Activated CD4-positive, alpha-beta T cell treated with anti-CD3 and anti-CD28 coated beads, Interleukin-2, Interleukin-6, amounts not matched to agents 100 ng/mL and 50 ng/mL, durations not matched to agents 16 hours and 8 hours (primary cell): ENCODE results near the gene SPATA31A5.
"Not testable (repeated sequence)": the region's sequence is repeated elsewhere in the genome, so short reads cannot be mapped to it uniquely, and the experiment has no call there.

Source experiments
- DNase-seq: peaks from one replicate; pipeline ENCODE4 v3.0.0-alpha.2; 2020

SPATA31A5 gene

GRCh38 chr9:60914107-60914506, at the start of gene SPATA31A5:
TSS of gene SPATA31A5 (plus strand) at chr9:60914407. CDS start at chr9:60914436, 29 bp downstream.
- DNase-seq, result not testable (repeated sequence)

- DNase-seq, result not testable (repeated sequence)
Observed at GRCh38 chr9:60962990-60963350, 48.8 kb downstream of the SPATA31A5 start.

DNA sequence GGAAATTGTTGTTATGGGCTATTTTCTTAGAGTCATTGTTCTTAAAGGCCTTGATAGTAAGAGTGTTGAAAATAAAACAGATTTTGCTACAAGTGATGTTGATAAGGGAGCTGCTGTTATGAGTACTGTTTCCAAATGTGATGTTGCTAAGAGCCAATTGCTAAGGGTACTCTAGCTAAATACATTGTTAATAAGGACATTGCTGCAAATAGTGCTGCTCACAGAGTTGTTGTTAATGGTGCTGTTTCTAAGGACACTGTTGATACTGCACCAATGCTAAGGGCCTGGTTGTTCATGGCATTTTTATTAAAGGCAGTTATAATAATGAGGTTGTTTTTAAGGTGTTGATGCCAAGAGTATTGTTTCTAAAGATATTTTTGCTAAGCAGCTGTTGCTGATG, 52.2 kb downstream of the SPATA31A5 start:
- DNase-seq, result not testable (repeated sequence)
